Activated naive CD4-positive, alpha-beta T cell treated with anti-CD3 and anti-CD28 coated beads, Interleukin-2, amount 50 U/mL, for 72 hours (primary cell): ENCODE results near the gene MINK1. TPM values are rescaled to one million over a fixed set of nuclear protein-coding genes. Genes with fewer than 3 reads are reported as not detected.

Experiments
- ATAC-seq, 2 donors: fragments of 150-1000 bp; cut with Tn5 transposase; 2 replicates each; pipeline ENCODE4 v1.10.0; 2021; ENCODE audit warnings: mild to moderate bottlenecking in 2 of 2, moderate library complexity in 2 of 2
- DNase-seq, 2 donors: peaks; one replicate each; pipeline ENCODE4 v3.0.0; 2021 to 2022; ENCODE audit warnings: low spot score in 2 of 2
- H3K27ac Mint-ChIP-seq, 2 donors: one replicate each; pipeline ENCODE4 v1.8.0; 2022; ENCODE audit warnings: mild to moderate bottlenecking in 2 of 2, mixed read lengths in 2 of 2
- H3K36me3 Mint-ChIP-seq, 2 donors: one replicate each; pipeline ENCODE4 v1.8.0; 2022; ENCODE audit warnings: mixed read lengths in 2 of 2
- H3K9me3 Mint-ChIP-seq, 2 donors: one replicate each; pipeline ENCODE4 v1.8.0; 2022; ENCODE audit warnings: mixed read lengths in 2 of 2
- total RNA-seq, 2 donors: library from RNA; stranded (reverse); gene quantifications; one replicate each; pipeline ENCODE4 v1.2.3, GENCODE V29; 2022

The MINK1 gene
- total RNA-seq, 2 donors from 2014 or later = 83.0 to 84.9 TPM

DNA sequence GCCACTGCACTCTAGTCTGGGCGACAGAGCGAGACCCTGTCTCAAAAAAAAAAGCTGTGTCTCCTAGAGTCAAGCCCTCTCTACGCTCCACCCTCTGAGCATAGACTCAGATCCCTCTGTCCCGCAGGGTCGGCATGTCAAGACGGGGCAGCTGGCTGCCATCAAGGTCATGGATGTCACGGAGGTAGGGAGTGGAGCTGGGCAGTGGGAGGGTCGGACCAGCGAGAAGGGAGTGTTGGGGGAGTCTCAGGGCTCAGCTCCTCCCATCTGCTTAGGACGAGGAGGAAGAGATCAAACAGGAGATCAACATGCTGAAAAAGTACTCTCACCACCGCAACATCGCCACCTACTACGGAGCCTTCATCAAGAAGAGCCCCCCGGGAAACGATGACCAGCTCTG is 47.7 kb downstream of the MINK1 start:
- DNase-seq = no peak
- Mint-ChIP-seq H3K9me3 (no peaks in the 10 kb centered on the region), H3K27ac (no peak overlapping the region), H3K36me3 (no peaks in the 10 kb centered on the region)
- no peak for ATAC-seq

DNA sequence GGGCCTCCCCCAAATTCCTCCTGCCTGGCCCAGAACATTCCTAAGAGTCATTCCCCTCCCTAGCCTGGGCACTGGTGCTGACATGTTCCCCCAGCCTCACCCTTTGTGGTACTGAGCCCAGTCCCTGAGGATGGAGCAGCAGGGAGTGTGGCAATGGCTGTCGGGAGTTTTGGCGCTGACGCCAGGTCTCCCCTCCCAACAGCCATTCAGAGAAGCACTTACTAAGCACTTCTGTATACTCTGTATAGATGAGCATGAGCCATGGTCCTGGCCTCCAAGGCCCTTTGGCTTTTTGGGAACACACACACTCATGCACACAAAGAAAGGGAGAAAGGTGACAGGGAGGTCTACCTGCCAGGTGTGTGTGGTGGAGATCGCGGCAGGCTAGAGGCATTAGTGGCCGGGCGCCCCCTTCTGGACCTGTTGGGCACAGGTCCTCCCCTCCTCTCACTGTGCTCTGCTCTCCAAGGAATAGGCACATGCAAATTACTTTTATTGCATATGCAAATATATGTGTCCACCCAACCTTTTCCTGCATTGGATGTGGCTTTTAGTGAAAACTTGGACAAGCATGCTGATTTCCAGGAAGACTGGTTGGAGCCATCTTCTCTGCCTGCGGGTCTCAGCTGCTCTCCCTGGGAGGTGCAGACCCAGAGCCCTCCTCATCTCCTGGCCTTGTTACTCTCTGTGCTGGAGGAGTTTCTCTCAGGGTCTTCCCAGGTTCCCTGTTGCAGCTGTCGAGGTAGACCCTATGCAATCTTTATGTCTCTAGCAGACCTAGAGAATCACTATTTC is 48.8 kb downstream of the MINK1 start:
- Mint-ChIP-seq H3K36me3 (no peaks in the 10 kb centered on the region), H3K27ac (no peak overlapping the region), H3K9me3 (no peaks in the 10 kb centered on the region)
- ATAC-seq (peak; percentile 84 to 86), DNase-seq (peak in 1 of 2 donors; percentile 68)

GRCh38 chr17:4884489-4884888 is 51.3 kb downstream of the MINK1 start:
- DNase-seq (no peak), ATAC-seq (no peak)
- Mint-ChIP-seq H3K9me3 (no peaks in the 10 kb centered on the region), H3K27ac (no peak overlapping the region), H3K36me3 (no peaks in the 10 kb centered on the region)

- Mint-ChIP-seq H3K36me3 (no peaks in the 10 kb centered on the region), H3K9me3 (no peaks in the 10 kb centered on the region), H3K27ac (peak overlapping the region; percentile 17 to 70)
- no peak for DNase-seq
- ATAC-seq = no peak
Observed at GRCh38 chr17:4886830-4887229, 53.7 kb downstream of the MINK1 start.

DNA sequence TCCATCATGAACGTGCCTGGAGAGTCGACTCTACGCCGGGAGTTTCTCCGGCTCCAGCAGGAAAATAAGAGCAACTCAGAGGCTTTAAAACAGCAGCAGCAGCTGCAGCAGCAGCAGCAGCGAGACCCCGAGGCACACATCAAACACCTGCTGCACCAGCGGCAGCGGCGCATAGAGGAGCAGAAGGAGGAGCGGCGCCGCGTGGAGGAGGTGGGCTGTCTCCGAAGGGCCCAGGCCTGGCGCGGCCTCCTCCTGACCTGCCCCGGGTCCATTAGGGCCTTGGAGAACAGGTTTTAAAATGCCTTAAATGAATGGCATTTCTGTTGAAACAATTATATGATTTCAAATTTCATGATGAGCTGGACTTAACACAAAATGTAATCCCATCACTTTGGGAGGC is 54.4 kb downstream of the MINK1 start:
- Mint-ChIP-seq H3K36me3 (no peaks in the 10 kb centered on the region), H3K9me3 (no peaks in the 10 kb centered on the region), H3K27ac (no peak overlapping the region)
- ATAC-seq = no peak
- DNase-seq = no peak

DNA sequence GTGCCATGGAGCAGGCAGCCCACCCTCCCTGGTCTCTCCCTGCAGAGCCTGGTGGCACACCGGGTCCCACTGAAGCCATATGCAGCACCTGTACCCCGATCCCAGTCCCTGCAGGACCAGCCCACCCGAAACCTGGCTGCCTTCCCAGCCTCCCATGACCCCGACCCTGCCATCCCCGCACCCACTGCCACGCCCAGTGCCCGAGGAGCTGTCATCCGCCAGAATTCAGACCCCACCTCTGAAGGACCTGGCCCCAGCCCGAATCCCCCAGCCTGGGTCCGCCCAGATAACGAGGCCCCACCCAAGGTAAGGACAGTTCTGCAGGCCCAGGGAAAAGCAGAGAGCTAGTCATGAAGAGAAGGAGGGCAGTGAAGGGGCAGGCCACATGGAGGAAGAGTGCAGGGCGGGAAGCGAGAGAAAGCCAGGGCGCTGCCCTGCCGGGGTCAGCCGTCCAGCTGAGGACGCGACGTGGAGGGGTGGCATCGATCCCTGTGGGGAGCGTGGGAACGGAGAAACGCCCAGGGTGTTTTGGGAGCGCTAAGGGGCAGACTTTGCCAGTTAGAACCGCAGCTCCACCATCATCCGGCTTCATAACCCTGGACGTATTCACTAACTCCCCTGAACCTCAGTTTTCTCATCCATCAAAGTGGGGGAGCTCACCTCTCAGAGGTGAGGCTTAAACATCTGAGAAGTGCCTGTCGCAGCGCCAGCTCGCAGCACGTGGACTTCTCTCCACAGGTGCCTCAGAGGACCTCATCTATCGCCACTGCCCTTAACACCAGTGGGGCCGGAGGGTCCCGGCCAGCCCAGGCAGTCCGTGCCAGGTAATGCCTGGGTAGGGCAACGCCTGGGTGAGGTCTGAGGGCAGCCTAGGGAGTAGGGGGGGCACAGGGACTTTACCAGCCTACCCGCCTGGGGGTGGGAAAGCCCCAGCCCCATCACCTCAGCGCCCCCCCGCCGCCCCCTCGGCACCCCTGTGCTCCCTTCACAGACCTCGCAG is 58.6 kb downstream of the MINK1 start:
- DNase-seq = no peak
- Mint-ChIP-seq H3K9me3 (no peaks in the 10 kb centered on the region), H3K36me3 (no peaks in the 10 kb centered on the region), H3K27ac (no peak overlapping the region)
- no peak for ATAC-seq

DNA sequence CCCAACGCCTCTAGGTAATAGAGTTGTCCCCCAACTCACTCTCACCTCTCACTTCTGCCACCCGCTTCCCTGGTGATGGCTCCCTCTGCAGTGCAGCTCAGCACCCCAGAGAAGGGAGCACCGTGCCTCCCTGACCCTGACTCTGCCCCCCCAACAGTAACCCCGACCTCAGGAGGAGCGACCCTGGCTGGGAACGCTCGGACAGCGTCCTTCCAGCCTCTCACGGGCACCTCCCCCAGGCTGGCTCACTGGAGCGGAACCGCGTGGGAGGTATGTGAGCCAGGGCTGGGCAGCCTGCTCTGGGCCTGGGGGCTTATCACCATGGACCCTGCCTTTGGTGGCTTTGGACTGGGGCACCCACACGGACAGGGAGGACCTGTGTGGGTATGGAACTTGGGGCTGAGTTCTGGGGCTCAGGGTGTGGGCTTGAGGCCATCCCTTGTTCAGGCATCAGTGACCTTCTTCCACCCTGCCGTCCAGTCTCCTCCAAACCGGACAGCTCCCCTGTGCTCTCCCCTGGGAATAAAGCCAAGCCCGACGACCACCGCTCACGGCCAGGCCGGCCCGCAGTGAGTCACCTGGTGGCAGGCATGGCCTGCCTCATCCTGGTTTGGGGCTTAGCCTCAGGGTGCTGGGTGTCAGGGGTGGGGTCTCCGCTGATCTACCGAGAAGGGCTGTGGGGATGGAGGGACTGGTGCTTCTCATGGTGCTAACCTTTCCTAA is 59.5 kb downstream of the MINK1 start:
- H3K9me3 Mint-ChIP-seq = no peaks in the 10 kb centered on the region
- ATAC-seq = no peak

DNA sequence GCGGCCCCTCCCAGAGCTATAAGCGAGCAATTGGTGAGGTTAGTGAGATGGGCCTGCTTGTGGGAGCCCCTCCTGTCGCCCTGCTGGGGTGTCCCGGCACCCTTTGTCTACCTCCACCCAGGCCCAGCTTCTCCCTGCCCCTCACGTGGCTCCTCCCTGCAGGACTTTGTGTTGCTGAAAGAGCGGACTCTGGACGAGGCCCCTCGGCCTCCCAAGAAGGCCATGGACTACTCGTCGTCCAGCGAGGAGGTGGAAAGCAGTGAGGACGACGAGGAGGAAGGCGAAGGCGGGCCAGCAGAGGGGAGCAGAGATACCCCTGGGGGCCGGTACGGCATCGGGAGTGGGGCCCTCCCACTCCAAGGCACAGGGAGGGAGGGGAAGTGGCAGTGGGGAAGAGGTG is 60.1 kb downstream of the MINK1 start:
- DNase-seq = no peak
- Mint-ChIP-seq H3K27ac (peak overlapping the region in 1 of 2 donors; percentile 50), H3K36me3 (no peaks in the 10 kb centered on the region), H3K9me3 (no peaks in the 10 kb centered on the region)
- no peak for ATAC-seq

More for the DNA sequence above, 59.5 kb downstream of the MINK1 start:
- no peaks in the 10 kb centered on the region for H3K36me3 Mint-ChIP-seq
- DNase-seq = no peak
- H3K27ac Mint-ChIP-seq = peak overlapping the region in 1 of 2 donors; percentile 68

GRCh38 chr17:4893721-4894560 is 60.8 kb downstream of the MINK1 start:
- Mint-ChIP-seq H3K9me3 (no peaks in the 10 kb centered on the region), H3K27ac (no peak overlapping the region), H3K36me3 (no peaks in the 10 kb centered on the region)
- ATAC-seq (no peak), DNase-seq (no peak)

GRCh38 chr17:4895121-4895520 is 62.0 kb downstream of the MINK1 start:
- H3K27ac Mint-ChIP-seq = no peak overlapping the region
- H3K36me3 Mint-ChIP-seq = no peaks in the 10 kb centered on the region
- ATAC-seq = no peak
- no peak for DNase-seq
- H3K9me3 Mint-ChIP-seq = no peaks in the 10 kb centered on the region

DNA sequence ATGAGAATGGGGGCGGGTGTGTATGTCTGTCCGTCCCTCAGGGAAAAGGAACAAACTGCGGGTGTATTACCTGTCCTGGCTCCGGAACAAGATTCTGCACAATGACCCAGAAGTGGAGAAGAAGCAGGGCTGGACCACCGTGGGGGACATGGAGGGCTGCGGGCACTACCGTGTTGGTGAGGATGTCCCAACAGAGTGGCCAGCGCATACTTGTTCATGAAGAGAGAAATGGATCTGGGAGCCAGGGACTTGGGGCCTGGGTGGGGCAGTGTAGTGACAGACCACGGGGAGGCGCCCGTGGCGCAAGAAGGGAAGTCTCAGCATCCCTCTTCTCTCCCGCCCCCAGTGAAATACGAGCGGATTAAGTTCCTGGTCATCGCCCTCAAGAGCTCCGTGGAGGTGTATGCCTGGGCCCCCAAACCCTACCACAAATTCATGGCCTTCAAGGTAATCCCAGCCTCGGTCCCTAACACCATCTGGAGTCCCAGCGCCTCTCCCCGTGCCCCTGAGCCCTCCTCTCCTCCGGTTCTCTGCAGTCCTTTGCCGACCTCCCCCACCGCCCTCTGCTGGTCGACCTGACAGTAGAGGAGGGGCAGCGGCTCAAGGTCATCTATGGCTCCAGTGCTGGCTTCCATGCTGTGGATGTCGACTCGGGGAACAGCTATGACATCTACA is 62.7 kb downstream of the MINK1 start:
- DNase-seq (no peak), ATAC-seq (no peak)
- no peaks in the 10 kb centered on the region for H3K36me3 Mint-ChIP-seq
- H3K9me3 Mint-ChIP-seq = no peaks in the 10 kb centered on the region
- no peak overlapping the region for H3K27ac Mint-ChIP-seq

DNA sequence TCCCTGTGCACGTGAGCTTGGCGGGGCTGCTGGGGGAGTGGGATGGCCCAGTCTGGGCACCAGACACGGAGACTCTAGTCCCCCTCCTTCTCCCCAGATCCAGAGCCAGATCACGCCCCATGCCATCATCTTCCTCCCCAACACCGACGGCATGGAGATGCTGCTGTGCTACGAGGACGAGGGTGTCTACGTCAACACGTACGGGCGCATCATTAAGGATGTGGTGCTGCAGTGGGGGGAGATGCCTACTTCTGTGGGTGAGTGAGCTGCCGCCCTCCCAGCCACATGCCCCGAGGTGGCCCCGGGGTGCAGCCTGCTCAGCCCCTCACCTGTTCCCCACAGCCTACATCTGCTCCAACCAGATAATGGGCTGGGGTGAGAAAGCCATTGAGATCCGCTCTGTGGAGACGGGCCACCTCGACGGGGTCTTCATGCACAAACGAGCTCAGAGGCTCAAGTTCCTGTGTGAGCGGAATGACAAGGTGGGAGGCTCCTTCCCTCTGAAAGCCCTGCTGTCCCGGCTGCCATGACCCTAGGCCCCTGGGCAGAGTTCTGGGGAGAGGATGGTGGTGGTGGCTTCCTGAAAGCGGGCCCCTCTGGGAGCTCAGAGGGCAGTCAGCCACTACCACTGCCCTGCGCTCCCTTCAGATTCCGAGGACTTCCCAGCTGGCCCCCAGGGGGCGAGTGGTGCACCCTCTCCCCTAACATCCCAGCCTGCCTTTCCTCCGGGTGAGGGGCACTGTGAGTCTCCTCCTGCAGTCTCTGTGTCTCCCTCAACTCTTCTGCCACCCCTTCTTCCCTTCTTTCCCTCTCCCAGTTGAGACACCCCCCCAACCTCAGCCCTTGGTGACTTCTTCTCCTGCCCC is 63.4 kb downstream of the MINK1 start:
- Mint-ChIP-seq H3K9me3 (no peaks in the 10 kb centered on the region), H3K27ac (no peak overlapping the region), H3K36me3 (no peaks in the 10 kb centered on the region)
- ATAC-seq = no peak
- no peak for DNase-seq

DNA sequence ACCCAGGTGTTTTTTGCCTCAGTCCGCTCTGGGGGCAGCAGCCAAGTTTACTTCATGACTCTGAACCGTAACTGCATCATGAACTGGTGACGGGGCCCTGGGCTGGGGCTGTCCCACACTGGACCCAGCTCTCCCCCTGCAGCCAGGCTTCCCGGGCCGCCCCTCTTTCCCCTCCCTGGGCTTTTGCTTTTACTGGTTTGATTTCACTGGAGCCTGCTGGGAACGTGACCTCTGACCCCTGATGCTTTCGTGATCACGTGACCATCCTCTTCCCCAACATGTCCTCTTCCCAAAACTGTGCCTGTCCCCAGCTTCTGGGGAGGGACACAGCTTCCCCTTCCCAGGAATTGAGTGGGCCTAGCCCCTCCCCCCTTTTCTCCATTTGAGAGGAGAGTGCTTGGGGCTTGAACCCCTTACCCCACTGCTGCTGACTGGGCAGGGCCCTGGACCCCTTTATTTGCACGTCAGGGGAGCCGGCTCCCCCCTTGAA is 64.1 kb downstream of the MINK1 start:
- Mint-ChIP-seq H3K27ac (no peak overlapping the region), H3K36me3 (no peaks in the 10 kb centered on the region), H3K9me3 (no peaks in the 10 kb centered on the region)
- DNase-seq (no peak), ATAC-seq (no peak)

- Mint-ChIP-seq H3K36me3 (no peaks in the 10 kb centered on the region), H3K9me3 (no peaks in the 10 kb centered on the region), H3K27ac (no peak overlapping the region)
- ATAC-seq = no peak
- no peak for DNase-seq
Observed at GRCh38 chr17:4897785-4898184, 64.6 kb downstream of the MINK1 start.

- no peaks in the 10 kb centered on the region for H3K9me3 Mint-ChIP-seq
- H3K27ac Mint-ChIP-seq = no peak overlapping the region
- H3K36me3 Mint-ChIP-seq = no peaks in the 10 kb centered on the region
- DNase-seq = no peak
- ATAC-seq = no peak
Observed at GRCh38 chr17:4898351-4898750, 65.2 kb downstream of the MINK1 start.
